ENCODE data around the gene ZC3H12A.
A peak's percentile ranks its signal among the peaks of the same experiment; 100 is the strongest.
"Not testable (repeated sequence)": the region's sequence is repeated elsewhere in the genome, so short reads cannot be mapped to it uniquely, and the experiment has no call there.

ZC3H12A gene

GRCh38 chr1:37502791-37503190 is 28.4 kb downstream of the ZC3H12A start:
- DNase-seq: not testable (repeated sequence)

- DNase-seq: no peak
Observed at GRCh38 chr1:37506740-37507139, 32.4 kb downstream of the ZC3H12A start.

- no peak for DNase-seq
Observed at GRCh38 chr1:37509181-37509580, 34.8 kb downstream of the ZC3H12A start.

GRCh38 chr1:37513795-37514349 is 39.5 kb downstream of the ZC3H12A start:
- no peak for DNase-seq

- DNase-seq: peak; percentile 86 to 92
Observed at GRCh38 chr1:37514350-37515184, 40.2 kb downstream of the ZC3H12A start, which contains the start of gene MEAF6. Gene MEAF6, minus strand, starts transcription at chr1:37514766. Its CDS starts 20 bp downstream, at chr1:37514746.

- DNase-seq: no peak
Observed at GRCh38 chr1:37515185-37516034, 41.0 kb downstream of the ZC3H12A start.

GRCh38 chr1:37517569-37517968 is 43.2 kb downstream of the ZC3H12A start:
- no peak for DNase-seq

GRCh38 chr1:37518241-37518640 is 43.9 kb downstream of the ZC3H12A start:
- DNase-seq: not testable (repeated sequence)

- not testable (repeated sequence) for DNase-seq
Observed at GRCh38 chr1:37518929-37519328, 44.5 kb downstream of the ZC3H12A start.

- no peak for DNase-seq
Observed at GRCh38 chr1:37519613-37520012, 45.2 kb downstream of the ZC3H12A start.

GRCh38 chr1:37529888-37530287 is 55.5 kb downstream of the ZC3H12A start:
- not testable (repeated sequence) for DNase-seq

GRCh38 chr1:37532418-37533156 is 58.2 kb downstream of the ZC3H12A start:
- DNase-seq: not testable (repeated sequence)

GRCh38 chr1:37533317-37534093 is 59.1 kb downstream of the ZC3H12A start:
- no peak for DNase-seq
